ENCODE results near the gene PLCD3.

The PLCD3 gene

DNA sequence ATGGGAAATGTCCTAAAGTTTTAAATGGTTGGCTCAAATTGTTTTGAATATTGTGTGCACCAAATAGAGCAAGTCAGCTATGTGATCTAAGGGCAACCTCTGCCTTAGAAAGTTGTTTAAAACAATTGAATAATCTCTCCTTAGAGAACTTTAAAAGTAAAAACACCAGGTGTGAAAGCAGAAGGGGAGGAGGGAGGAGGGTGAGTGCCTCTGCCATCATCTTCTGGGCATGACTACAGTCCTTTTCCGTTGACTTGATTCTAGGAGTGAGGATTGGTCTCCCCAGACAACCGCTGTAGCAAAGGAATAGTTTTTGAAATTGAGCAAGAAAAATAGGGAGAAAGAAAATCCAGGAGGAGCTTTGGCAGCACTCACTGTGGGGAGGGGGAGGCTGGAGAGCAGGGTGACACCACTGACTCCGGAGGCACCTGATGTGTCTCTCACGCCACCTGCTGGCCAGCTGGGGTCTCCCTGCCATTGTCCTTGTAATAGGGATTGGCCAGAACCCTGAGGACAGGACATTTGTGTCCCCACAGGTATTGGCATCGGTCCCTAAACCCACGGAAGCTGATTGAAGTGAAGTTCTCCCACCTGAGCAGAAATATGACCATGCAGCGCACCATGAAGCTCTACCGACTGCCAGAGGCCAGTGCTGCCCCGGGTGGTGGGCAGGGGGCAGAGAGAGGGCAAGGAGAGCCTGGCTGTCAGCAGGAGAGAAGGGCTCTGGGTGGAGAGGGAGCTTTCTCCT lies 33.3 kb downstream of the PLCD3 start:
- peak; percentile 59 for DNase-seq

DNA sequence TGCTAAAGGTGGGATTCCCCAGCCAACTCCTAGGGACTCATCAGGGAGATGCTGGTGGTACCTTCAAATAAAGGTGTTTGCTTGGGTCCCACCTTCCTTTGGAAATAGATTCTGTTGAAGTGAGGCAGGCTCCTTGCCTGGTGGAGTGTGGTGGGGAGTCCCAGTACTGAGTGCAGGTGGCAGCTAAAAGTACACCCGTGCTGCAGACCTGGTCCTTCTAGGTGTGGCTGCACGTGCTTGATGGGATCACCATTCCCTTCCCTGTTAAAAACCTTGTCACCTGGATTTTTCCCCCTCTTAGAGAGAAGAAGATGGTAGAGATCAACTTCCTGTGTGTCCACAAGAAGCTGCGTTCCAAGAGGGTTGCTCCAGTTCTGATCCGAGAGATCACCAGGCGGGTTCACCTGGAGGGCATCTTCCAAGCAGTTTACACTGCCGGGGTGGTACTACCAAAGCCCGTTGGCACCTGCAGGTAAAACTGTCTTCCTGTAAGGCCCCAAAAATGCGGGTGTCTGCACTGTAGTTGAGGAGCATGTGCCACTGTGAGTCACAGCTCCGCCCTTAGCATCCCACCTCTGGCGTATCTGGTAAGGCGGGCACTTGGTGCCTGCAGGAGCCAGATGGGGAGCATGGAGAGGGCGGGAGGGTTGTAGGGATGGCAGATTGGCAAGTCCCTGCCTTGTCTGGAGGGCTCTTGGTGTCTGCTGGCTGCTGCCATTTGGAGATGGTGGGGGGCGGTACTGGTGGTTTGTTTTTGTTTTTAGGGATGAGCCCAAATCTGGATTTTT lies 34.0 kb downstream of the PLCD3 start:
- no peak for DNase-seq

DNA sequence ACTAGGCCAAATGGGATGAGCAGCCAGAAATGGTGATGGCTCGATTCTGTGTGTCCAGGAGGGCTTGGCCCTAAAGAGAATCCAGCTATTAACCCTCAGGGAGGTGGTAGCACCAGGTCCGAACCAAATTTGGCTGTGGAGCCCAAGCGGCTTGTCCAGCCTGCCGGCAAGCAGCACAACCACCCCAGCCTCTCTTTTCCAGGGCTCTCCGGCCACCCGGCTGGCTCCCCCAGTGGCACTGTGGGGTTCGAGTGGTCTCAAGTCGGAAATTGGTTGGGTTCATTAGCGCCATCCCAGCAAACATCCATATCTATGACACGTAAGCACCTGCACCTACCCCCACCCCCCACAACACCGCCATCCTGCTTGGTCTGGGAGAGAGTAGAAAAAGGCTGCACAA lies 35.4 kb downstream of the PLCD3 start:
- no peak for DNase-seq

DNA sequence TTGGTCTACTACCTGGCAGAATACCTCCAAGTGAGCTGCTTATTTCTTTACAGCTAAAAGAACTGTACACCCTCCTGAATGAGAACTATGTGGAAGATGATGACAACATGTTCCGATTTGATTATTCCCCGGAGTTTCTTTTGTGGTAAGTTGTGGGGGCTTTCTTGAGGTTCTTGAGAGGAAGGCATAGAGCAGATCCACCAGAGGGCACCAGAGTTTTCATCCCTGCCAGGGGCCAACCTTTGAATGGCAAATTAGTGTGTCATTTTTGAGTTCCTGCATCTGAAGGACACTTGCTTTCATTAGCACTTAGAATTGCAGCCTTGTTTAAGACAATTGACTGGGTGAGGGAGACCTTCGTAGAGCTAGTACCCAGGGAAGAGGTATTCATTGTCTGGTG lies 36.2 kb downstream of the PLCD3 start:
- DNase-seq, result no peak

DNA sequence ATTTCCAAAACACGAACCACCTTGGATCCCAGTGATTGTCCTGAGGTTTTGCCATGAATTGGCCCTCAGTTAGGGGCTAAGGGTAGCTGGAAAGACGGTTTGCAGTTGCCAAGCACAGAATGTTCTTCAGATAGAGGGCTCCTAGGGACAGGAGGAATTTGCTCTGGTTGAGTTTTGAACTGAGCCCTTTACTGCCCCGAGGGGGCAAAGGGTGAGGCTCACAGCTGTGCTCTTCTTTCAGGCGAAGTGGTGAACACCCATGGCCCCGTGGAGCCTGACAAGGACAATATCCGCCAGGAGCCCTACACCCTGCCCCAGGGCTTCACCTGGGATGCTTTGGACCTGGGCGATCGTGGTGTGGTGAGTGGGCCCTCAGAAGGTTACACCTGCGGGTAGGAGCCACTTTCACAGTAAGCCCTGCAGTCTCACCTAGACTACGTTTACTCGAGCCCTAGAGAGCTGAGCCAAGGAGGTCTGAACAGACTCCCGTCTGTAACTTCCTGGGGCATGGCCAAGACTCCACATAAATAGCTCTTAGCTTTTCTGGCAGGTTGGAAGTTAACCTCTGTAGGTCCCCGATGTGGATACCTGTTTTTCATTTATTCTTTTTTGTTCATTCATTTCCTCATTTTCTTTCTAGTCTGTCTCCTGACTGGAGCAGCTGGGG lies 38.7 kb downstream of the PLCD3 start:
- DNase-seq, result no peak

DNA sequence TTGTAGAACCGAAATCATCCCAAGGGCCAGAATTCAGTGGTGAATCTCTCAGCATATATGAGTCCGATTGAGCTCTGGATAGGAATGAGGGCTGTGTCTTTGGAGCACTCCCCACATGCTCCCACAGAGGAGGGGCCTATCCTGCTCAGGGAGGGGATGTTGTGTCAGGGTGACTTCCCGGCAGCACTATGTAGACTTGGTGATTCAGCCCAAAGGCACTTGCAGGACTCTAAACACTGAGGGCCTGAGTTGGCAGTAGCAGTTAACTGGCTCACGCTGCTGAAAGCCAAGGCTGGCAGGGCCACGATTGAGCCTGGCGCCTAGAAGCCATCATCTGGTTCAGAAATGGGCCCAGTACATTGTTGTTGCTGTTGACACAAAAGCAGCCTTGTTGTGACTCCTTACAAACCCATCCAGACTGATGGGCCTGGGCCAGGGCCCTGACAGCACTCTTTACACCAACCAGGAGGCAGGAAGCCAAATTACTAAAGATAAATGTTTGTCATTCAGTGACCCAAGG lies 39.3 kb downstream of the PLCD3 start:
- DNase-seq, result peak; percentile 81

DNA sequence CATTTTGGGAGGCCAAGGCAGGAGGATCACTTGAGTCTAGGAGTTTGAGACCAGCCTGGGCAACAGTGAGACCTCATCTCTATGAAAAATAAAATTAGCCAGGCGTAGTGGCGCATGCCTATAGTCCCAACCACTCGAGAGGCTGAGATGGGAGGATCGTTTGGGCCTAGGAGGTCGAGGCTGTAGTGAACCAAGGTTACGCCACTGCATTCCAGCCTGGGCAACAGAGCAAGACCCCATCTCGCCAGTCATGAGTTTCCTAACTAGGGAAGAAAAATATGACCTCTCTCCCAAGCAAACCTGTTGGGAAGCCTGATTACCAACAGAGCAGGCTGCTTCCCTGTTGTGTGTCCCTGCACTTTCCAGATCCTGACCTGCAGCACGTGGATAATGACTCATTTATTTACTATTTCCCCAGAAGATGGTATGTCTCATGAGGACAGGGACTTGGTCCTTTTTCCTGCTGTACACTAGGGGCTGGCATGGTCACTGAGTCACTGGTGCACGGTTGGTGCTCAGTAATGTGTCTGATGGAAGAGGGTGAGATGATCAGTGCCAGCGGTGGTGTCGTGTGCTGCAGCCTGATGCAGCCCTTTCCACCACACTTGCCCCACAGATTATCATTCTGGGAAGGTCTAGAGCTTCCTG lies 40.4 kb downstream of the PLCD3 start:
- no peak for DNase-seq

DNA sequence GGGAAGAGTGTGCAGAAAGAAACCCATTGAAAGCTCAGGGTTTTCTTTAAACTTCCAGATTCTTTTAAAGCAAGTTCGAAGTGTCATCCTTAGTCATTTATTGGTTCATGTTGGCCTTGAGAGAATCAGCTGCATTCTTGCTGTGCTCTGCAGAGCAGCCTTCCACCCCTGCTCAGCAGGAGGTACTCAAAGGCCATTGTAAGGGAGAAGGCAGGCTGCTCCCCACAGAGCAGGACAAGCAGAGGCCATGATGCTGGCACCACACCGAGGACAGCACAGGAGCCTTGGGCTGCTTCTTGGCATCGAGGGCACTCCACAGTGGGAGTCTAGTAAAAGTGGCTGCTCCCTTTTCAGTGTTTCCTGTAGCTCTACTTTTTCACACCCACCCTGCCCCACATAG lies 41.6 kb downstream of the PLCD3 start:
- no peak for DNase-seq

DNA sequence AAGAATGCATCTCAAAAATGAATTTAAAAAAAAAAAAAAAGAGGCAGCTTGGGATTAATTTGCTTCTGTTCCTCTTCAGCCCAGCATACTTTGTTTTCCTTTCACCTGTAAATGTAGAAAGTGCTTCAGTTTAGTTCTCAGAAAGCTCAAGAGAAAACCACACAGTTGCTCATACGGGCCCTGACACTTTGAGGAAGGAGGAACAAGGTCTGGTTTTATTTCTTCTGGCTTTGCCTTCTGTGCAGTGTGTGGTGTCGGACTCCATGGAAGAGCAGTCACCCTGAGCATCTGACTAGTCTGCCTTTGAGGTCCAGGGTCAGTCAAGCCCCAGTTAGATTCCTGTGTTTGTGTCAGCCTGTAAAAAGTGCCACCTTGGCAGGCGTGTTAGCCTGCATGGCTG lies 43.6 kb downstream of the PLCD3 start:
- no peak for DNase-seq

DNA sequence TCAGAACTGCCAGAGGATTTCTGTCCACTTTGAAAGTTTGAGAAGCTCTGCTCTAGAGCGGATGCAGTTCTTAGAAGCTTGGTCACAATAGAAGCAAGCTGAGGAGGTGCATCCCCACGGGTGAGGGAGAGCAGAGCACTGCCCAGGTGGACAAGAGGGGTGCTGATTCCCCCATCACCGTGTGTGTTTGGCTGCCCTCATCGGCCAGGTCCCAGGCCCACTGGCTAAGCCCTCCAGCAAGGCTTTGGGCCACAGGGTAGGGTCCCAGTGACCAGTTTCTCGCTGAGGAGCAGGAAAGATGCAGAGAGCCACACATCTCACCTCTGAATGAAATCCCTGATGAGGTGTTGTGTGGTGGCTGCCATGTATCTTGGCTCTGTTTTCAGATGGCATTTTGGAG lies 44.3 kb downstream of the PLCD3 start:
- DNase-seq, result no peak

DNA sequence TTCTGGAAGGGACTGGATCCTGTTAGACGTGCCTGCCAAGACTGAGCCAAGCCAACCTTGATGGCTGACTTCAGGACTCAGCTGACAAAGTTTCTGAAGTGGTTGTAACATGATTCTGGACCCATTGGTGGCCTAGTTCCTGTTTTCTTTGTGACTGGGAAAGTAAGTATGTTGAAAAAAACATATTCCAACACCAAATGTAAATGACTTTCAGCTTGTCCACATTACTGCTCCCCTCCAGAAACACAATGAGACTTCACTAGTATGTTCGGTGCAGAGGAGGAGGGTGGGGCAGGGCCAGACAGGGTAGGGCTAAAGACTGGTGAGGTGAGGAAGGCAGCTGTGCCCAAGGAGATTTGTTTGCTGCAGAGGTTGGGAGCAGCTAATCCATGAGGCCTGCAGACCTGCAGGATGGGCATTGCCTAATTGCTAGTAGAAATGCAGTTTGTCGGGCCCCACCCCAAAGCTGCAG lies 44.8 kb downstream of the PLCD3 start:
- no peak for DNase-seq

DNA sequence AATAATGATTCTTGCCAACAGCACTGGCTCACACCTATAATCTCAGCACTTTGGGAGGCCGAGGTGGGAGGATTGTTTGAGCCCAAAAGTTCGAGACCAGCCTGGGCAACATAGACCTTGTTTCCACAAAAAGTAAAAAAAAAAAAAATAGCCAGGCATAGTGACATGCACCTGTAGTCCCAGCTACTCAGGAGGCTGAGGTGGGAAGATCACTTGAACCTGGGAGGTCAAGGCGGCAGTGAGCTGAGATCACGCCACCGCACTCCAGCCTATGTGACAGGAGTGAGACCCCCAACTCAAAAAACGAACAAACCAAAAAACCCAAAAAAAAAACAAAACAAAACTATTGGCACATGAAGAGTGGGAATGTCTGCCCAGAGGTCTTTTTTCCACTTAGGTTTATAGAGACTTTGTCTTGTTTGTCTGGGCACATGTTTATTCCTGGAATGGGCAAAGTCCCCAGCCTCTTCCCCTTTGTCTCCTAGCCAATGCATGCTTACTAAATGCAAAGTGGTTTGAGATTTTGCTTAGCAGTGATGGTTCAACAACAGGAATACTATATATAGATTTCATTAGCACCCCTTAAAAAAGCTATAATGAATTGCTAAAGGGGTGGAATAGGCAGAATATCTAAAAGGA lies 45.3 kb downstream of the PLCD3 start:
- DNase-seq, result no peak

DNA sequence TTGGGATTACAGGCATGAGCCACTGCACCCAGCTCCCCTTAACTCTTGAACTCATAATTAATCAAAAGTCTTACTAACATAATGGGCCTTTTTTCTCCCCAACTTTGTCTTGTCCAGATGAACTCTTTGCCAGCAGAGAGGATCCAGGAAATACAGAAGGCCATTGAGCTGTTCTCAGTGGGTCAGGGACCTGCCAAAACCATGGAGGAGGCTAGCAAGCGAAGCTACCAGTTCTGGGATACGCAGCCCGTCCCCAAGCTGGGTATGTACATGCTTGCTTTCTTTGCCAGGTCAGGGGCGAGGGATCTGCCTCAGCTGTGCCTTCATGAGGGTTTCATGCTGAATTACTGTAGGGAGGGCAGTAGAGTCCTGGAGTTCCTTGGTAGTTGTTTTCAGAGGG lies 45.9 kb downstream of the PLCD3 start:
- no peak for DNase-seq

DNA sequence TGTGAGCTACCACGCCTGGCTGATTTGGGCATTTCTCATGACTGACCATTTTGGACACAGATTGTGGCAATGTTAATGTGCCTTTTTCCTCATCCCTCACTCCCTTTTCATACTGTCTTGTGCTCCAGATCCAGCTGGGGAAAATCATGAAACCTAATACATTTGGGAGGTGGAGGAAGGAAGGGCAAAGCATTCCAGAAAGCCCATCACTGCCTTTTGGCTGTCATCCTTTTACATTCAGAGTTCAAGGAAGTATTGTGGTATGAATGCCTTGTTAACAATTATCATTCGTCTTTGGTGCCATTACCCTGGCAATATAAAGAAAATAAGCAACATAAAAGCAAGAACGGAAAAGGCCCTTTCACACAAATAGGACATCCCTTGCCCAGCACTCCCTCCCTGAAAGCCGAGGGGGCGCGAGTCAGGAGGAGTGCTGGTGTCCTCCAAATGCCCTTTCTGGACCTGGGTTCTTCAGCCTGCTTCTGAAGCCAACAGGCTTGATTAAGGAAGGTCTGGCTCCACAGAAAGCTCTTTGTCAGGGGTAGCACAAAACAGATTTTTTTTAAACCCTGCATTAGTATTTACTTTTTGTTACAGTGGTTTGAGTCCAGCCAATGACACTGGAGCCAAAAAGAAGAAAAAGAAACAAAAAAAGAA lies 51.1 kb downstream of the PLCD3 start:
- no peak for DNase-seq

DNA sequence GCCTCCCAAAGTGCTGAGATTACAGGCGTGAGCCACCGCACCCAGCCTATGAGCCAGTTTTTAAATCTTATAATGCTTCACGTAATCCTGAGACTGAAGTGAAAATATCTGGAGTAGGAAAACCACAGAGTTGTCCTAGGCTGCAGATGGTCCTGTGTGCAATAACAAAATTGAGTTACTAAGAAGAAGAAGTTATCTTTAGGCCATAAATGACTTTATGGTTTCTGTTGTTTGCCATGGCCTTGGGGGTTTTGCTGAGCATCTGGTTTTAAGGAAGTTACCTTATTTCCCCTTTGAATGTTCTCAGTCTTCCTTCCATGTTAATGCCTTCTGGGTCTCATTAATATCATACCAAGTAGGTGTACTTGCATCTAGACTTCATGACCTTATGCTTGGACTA lies 54.7 kb downstream of the PLCD3 start:
- no peak for DNase-seq

DNA sequence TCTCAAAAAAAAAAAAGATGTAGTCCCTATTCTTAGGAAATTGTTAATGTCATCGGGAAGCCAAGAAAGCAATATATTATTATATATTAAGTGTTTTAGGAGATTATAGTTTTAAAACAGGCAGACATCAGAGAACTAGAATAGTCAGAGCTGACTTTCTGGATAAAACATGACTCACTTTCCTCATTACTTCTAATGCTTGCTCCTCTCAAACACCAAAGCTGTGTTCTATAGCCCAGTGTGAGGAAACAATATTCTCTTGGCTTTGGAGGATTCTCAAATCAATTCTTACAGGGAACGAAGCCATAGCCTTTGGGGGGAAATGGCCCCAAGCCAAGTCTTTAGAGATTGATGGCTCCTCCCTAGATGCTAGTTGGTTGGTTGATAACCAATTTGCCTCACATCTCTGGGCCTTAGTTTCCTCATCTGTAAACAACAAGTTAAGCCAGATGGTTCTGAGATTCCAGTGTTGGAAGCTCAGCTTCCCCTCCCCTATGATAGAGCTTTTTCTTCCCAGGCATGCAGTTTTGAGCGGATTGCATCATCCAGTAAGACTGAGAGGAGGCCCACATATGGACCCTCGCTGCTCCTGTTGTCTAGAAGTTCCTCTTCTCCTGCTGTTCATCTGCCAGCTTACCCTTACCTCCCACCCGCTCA lies 58.8 kb downstream of the PLCD3 start:
- no peak for DNase-seq

DNA sequence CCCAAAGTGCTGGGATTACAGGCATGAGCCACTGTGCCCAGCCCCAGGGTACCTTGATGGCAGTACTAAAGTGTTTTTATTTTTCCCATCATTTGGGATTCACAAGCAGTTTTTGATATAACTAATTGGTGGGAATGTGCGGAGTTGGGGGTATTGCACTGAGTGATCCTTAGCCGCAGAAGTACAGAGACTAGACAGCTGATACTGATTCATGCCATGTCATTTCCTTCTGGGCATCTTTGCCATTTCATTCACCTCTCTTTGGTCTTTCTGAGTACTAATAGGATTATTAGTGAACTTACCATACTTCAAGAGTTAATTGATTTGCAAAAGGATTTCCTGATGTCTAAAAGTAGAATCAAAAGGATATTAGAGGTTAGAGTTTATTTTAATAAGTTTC lies 61.5 kb downstream of the PLCD3 start:
- no peak for DNase-seq

DNA sequence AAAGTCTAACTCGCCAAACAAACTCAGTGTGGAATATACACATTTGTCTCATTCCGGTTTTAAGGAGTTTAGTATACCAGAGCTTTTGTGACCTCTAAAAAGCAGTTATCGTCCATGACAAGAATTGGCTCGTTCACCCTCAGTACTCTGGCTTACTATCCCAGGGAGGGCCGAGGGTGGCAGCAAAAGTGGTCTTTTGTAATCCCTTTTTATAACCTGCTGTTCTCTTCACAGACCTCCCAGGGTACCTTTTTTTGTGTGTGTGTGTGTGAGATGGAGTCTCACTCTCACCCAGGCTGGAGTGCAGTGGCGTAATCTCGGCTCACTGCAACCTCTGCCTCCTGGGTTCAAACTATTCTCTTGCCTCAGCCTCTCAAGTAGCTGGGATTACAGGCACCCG lies 62.3 kb downstream of the PLCD3 start:
- no peak for DNase-seq

DNA sequence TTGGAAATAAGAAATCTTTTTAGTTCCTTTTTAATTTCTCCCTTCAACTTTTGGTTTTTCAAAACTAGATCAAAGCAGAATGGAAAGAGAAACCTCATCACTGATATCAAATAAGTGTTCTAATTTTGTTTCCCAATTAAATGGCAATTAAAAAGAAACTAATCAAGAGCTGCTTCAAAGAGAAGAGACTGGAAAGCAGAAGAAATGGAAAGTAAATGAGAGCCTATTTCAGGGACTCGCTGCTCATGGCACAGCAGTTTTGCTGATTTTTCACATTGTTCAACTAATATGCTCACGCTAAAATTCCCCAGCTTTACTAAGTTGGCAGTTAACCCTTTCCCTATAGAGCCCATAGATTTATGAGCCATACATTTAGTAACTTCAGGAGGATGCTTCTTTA lies 64.7 kb downstream of the PLCD3 start:
- no peak for DNase-seq

DNA sequence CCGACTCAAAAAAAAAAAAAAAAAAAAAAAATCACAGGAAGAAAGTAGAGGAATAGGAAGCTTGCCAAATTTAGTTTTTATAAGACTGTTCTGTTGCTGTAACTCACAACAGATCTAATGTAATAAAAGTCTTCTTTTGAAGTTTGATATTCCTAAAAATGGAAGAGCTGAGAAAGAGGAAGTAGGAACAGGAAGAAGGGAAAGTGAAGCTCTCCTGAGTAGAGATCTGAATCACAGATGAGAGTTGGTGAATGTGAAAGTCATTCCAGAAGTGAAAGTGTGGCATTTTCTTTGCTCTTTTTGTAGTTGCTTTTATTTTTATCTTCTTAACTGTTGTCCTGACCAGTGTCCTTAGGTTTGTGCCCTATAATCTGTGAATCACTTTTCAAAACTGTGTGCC lies 69.1 kb downstream of the PLCD3 start:
- DNase-seq, result no peak

DNA sequence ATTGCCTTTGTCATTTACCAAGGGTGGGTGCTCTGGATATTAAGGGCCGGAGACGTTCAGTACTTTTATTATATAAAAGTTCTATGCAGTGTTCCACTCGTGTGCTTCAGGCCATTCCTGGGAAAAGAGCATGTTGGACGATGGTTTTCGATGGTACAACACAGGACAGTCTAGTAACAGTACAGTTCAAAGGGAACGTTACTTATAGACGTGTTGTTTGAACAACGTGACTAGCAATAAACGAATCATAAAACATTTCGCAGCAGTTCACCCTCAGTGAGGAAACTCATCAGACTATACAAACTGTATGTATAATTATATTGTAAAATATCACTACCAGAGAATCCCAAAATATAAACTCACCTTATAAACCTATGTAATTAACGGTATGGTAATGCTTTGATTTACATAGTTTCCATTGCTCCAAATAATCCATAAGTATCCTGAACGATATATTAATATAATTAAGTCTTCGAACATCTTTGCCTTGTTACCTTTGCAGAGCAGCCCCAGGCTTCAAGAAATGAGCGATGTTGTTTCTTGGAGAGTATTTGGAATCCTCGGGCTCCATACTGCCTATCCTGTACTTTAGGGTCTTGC lies 70.6 kb downstream of the PLCD3 start:
- no peak for DNase-seq
